Measurements from ENCODE around the gene STARD9. TPM values are rescaled to one million over a fixed set of nuclear protein-coding genes. Genes with fewer than 3 reads are reported as not detected.

STARD9 gene
- polyA plus RNA-seq, 3 donors: 8.9 to 16.1 (median 10.3) TPM

DNA sequence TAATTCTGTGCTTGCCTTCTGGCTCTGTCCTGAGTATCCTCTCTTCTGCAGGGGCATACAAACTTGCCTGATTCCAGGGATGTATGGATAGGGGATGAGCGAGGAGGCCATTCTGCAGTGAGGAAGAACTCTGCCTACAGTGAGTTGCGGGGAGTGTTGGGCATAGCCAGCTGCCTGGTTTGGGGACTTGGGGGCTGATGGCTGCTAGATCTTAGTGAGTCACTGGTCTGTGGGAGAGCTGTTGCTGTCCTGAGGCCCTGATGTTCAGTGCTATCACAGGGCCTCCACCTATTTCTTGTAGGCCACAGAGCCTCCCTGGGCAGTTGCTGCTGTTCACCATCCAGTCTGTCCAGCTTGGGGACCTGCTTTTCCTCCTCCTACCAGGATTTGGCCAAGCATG is 141.2 kb downstream of the STARD9 start:
- DNase-seq (ENCODE audit: extremely low read depth in 1 of 11, low read depth in 9 of 11, low spot score in 4 of 11): no peak

DNA sequence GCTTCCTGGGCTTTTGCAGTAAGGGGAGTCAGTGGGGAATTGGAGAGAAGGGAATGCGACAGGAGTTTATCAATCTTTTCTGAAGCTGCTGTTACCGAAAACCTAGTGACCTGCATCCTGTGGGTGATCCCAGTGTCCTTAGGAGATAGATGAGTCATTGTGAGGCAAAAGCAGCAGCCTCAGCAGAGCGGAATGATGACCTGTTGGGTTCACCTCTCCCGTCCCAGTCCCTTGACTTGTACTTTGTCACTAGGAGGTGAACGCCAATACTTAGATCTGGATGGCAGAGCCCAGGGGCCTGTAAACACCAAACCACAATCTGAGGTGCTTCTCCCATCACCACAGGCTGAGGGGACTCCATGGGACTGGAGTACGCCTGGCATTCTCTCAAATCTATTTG is 143.6 kb downstream of the STARD9 start:
- no peak for DNase-seq (ENCODE audit: extremely low read depth in 1 of 11, low read depth in 9 of 11, low spot score in 4 of 11)

DNA sequence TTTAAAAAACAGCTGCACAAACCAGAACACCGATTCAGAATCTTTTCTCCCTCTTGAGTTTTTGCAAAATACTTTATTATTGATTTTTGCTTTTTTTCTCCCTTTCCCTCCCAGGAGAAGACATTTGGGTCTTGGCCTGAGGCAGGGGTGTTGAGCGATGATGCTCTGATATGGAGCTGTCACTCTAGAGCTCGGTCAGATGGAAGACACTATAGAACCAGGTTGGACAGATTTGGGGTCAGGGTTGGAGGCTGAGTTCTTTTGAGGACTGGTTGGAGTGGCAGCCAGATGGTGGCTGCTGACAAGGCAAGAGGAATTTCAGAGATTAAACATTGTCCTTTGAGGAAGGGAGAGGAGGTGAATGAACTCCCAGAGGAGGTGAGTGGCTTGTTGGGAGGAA is 144.7 kb downstream of the STARD9 start:
- DNase-seq (ENCODE audit: extremely low read depth in 1 of 11, low read depth in 9 of 11, low spot score in 4 of 11): no peak

DNA sequence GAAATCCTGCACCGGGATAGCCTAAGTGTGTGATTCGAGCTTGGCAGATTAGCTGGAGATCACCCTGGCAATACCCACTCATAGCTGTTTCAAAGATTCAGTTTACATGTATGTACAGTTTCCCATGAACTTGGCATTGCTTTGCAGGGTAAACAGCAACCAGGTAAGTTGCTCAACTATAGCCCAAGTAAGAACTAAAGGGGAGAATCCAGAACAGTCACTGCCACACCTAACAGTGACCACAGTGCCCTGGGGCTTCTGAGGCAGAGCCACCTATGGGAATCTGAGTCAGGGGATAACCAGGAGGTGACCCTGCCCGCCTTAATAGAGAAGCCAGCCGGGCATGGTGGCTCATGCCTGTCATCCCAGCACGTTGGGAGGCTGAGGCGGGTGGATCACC is 145.6 kb downstream of the STARD9 start:
- DNase-seq (ENCODE audit: extremely low read depth in 1 of 11, low read depth in 9 of 11, low spot score in 4 of 11): no peak

DNA sequence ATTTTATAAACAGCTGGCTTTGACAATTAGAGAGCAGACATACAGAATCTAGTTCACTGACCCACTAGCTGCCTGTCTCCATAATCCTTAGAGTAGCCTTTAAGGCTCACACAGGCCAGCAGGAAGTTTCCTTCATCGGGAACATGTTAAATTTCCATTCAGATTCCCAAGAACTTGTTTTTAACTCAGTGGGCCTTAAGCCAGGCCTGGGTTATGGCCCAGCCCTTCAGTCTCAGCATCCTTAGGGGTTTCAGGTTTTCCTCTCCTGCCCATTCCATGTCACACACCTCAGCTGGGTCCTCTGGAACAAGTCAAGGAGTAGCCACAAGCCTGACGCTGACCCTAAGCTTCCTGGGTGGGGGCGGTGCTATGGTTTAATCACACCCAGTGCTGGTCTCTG is 146.5 kb downstream of the STARD9 start:
- no peak for DNase-seq (ENCODE audit: extremely low read depth in 1 of 11, low read depth in 9 of 11, low spot score in 4 of 11)

DNA sequence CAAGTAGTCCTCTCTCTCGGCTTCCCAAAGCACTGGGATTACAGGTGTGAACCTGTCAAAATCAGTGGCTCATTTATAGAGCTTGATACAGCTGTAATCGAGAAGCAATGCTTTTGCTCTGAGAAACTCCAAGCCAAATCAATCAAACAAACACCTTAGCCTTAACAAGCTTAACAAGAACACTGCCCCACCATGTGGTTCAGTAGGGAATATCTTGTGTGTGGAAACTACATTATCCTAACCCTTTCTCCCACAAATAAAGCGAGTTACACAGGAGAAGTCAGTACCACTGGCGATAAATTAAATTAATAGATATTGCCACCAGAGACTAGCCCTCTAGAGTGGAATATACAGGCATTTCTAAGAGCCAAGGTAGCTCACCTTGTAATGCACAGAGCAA is 147.7 kb downstream of the STARD9 start:
- no peak for DNase-seq (ENCODE audit: extremely low read depth in 1 of 11, low read depth in 9 of 11, low spot score in 4 of 11)

DNA sequence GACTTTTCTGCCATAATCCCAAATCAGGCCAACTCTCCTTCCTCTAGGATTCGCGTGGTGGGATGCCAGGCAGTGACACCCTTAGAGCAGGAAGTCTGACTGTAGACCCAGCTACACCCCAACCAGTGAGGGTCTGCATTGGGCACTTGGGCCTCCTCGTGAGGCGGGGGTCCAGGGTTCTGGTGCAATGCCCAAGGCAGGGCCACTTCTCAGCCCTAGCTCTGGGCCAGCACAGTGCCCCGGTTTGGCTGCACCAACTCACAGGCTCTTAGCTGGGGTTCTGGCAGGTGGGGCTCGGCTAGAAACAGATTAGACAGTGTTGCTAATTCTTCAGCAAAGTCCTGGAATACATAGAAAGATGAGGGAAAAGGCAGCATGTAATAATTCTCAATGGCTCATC is 148.9 kb downstream of the STARD9 start:
- no peak for DNase-seq (ENCODE audit: extremely low read depth in 1 of 11, low read depth in 9 of 11, low spot score in 4 of 11)

DNA sequence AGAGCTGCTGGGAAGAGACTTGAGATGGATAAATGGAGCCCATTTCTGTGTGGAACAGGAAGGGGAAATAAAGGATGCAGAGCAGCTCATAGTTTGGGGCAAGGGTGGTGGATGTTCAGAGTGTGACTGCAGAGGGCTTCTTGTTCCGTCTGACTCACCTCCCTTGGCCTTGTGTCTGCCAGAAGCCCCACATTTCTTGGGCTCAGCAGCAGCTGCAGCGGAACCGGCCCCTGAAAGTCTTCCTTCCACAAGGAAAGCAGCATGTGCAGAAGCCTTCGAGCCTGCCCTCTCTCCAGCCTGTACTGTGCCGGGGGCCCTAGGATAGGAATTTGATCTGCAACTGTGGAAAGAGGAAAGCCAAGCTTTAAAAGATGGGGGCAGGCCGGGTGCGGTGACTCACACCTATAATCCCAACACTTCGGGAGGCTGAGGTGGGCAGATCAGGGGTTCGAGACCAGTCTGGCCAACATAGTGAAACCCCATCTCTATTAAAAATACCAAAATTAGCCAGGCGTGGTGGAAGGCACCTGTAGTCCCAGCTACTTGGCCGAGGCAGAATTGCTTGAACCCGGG is 150.0 kb downstream of the STARD9 start:
- no peak for DNase-seq (ENCODE audit: extremely low read depth in 1 of 11, low read depth in 9 of 11, low spot score in 4 of 11)

DNA sequence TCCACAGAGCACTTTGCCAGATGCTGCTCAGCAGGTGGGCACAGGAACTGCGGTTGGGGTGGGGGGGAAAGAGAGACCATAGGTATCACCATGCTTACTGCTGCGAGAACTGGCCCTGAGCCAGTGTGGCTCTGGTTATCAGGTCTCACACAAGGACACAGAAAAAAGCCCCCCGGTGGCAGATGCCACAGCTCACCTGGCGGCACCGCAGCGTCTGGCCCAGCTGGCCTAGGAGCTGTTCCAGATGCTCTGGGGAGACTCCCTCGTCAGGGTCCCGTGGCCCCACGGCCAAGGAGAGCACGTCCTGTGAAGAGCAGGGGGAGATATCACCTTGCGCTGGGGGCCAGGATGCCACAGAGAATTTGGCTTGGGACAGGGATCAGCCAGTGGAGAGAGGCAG is 150.7 kb downstream of the STARD9 start:
- no peak for DNase-seq (ENCODE audit: extremely low read depth in 1 of 11, low read depth in 9 of 11, low spot score in 4 of 11)

DNA sequence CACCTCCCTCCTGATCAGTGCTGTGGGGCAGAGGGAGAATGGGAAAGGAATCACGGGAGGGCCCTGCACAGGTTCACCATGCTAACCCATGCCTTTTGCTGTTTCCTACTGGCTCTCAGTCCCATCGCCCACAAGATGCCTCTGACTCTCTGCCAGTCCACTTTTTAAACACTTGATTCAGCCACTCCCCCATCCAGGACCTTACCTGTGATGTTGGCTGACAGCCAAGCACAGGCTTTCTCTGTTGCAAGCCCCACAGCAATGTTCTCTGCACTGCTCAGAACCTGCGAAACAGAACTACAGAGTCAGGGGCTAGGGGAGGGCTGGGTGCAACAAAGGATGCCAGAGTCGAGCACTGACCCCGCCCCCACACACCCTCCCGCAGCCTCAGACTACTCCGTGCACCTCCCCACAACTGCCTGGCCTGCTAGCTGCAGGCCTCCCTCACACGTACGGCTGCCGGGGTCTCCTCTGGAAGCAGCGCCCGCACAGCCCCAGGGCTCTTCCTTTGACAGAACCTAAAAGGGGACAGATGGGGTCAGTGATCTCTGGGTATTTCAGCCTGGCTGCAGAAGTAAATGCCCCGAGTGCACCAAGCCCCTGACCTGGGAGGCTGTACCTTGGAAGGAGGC is 152.5 kb downstream of the STARD9 start:
- peak in 1 of 11 donors; percentile 8 for DNase-seq (ENCODE audit: extremely low read depth in 1 of 11, low read depth in 9 of 11, low spot score in 4 of 11)

DNA sequence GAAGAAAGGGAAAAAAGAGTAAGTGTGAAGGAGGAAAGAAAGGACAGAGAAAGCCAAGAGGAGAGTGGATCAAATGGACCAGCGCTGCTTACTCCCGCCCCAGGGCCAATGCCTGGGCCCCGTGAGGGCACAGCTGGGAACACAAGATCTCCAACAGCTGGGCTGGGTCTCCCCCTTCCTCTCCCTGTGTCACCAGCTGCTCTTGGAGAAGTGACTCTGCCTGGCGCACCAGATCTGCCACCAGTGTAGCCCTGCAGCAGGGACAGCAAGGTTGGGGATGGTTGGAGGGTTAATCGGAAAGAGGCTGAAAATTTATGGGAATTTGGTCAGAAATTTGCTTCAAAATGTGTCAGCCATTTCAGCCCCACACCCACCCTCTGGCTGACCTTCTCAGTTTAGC is 153.2 kb downstream of the STARD9 start:
- no peak for DNase-seq (ENCODE audit: extremely low read depth in 1 of 11, low read depth in 9 of 11, low spot score in 4 of 11)

DNA sequence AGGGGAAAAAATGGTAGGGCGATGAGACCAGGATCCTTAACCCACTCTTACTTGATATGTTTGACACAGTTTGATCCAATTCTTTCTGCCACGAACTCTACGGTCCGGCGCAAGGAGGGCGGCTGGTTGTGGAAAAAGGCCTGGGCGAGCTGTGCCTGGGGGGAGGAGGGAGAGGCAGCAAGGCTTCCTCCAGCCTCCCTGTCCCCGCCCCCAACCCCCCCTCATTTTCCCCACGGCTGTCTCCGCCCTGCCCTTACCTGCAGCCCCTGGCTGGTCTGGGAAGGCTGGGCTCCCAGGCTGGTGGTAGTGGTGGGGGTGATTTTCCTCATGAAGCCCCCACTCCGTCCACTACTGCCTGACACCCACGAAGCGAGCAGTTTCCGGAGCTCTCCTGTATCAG is 153.6 kb downstream of the STARD9 start:
- no peak for DNase-seq (ENCODE audit: extremely low read depth in 1 of 11, low read depth in 9 of 11, low spot score in 4 of 11)

DNA sequence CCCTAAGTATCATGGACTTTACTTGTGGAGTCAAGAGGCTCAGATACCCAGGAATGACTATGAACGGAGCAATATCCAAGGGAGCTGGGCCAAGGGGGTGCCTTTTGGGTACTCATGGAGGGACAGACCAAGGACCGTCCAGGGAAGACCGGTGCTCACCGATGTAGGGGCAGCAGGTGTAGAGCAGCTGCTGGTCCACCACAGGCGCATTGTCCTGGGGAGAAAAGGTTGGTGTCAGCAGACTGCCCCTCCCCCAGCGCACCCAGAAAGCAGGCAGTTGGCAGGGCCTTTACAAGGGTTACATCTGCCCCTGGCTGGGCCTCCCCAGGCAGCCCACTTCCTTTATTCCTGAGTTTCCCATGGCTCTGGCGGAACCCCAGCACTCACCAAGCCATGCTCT is 154.0 kb downstream of the STARD9 start:
- no peak for DNase-seq (ENCODE audit: extremely low read depth in 1 of 11, low read depth in 9 of 11, low spot score in 4 of 11)

DNA sequence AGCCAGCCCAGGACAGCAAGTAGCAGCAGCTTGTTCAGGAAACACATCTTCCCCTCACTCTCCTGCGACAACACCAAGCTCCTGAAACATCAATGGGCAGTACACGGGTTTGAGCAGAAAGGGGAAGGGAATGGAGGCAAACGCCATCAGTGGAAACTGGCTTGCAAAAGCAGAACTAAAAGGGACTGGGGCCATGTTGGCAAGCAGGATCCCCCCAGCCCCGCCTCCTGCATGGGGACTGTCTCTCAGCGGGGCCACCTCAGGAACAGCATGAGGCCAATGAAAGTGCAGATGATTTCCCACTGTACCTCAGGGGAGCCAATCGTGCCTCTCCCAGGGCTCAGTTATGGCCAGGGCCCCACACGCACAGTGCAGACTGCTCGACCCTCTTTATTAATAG is 154.7 kb downstream of the STARD9 start:
- no peak for DNase-seq (ENCODE audit: extremely low read depth in 1 of 11, low read depth in 9 of 11, low spot score in 4 of 11)

DNA sequence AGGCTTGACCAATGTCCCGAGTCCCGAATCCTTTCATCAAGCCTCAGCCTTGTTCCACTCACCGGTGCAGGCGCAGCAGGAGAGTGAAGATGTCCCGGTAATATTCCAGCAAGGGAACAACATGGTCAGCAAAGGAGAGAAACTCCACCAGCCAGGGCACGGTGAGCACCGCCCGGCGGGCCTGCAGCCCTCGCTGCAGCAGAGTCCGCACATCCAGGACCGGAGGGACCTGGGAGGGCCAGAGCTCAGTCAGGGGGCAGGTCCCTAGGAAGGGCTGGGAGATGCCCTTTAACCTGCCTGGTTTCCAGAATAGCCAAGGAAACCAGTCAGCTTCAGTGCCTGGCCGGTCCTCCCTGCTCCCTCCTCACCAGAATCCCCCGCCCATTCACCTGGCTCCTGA is 155.1 kb downstream of the STARD9 start:
- DNase-seq (ENCODE audit: extremely low read depth in 1 of 11, low read depth in 9 of 11, low spot score in 4 of 11): no peak

DNA sequence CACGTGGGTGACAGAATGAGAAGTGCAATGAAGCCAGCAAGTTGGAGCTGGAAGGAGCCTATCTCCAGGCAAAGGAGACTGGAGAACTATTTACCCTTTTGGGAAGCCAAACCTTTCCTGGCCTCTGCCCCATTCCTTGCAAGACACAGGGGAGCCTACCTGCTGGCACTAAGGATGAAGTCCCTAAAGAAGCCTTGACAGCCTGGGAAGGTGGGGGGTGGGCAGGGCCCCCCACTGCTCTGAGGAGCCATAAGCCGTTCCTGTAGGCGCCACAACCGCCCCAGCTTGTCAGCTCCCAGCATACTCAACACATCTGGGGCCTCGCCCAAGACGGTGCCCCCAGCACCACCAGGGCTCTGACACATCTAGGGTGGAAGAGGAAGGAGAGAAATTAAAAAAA is 156.1 kb downstream of the STARD9 start:
- no peak for DNase-seq (ENCODE audit: extremely low read depth in 1 of 11, low read depth in 9 of 11, low spot score in 4 of 11)

DNA sequence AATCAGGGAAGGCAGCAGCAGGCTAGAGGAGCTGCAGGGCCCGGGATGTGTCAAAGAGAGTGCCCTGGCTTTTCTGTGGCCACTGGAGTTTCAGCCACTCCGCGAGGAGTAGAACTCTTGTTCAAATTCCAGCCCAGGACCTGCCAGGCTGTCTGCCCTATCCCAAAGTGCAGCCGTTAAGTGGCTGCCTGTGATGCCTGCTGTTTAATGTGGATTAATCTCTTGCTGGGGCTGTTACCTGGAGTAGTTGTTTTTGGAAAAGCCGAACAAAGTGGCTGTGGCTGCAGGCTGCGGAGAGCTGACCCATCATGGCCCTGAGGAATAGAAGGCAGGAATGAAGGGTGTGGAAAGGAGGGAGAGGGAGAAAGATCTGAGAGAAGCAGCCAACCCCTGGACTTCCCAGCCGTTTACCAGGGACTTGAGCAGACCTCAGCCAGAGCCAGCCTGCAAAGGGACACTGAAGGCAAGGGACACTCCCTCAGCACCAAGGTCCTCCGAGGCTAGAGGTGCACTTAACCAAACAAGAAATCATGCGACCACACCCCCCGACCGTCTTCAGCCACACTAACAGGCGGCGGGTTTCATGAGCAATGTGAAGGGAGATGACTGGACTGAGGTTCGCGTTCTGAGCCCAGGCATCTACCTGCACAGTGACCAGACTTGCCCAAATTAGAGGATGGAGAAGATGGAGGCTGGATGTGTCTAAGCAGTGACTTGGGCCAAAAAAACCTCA is 156.9 kb downstream of the STARD9 start:
- DNase-seq (ENCODE audit: extremely low read depth in 1 of 11, low read depth in 9 of 11, low spot score in 4 of 11): no peak

DNA sequence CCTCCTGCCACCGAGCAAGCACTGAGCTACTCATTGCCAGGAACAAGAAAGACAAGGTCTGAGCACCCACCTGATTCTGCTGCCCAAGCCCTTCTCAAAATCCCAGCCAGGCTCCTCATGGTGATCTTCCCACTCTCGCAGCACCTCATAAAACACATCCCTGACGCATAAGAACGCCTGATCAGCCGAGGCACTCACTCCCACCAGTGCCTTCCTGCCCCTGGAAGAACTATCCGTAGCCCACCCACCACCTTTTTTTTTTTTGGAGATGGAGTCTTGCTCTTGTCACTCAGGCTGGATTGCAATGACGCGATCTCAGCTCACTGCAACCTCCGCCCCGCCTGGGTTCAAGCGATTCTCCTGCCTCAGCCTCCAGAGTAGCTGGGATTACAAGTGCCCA is 157.6 kb downstream of the STARD9 start:
- DNase-seq (ENCODE audit: extremely low read depth in 1 of 11, low read depth in 9 of 11, low spot score in 4 of 11): no peak

DNA sequence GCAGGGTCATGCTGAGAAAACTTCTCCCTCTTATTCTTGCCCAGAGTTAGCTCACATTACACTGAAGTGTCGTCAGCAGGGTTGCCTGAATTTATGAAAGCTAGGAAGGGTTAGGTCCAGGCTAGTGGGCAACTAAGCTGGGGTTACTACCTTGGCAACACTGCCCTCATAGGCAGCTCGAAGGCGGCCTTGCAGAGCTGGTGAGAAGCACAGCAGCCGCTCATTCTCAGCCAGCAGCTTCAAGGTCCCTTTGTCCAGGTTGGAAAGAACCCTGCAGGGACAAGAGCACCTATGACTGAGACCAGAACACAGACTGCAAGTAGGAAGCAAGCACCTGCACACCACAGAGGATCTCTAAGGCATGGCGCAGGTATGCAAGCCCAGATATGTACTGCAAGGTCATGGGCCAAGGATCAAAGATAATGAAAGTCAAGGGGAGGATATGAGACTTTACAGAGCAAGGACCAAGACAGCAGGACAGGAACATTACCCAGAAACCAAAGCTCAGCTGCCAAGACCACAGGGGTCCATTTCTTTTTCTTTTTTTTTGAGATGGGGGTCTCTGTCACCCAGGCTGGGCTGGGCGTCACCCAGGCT is 158.8 kb downstream of the STARD9 start:
- no peak for DNase-seq (ENCODE audit: extremely low read depth in 1 of 11, low read depth in 9 of 11, low spot score in 4 of 11)

DNA sequence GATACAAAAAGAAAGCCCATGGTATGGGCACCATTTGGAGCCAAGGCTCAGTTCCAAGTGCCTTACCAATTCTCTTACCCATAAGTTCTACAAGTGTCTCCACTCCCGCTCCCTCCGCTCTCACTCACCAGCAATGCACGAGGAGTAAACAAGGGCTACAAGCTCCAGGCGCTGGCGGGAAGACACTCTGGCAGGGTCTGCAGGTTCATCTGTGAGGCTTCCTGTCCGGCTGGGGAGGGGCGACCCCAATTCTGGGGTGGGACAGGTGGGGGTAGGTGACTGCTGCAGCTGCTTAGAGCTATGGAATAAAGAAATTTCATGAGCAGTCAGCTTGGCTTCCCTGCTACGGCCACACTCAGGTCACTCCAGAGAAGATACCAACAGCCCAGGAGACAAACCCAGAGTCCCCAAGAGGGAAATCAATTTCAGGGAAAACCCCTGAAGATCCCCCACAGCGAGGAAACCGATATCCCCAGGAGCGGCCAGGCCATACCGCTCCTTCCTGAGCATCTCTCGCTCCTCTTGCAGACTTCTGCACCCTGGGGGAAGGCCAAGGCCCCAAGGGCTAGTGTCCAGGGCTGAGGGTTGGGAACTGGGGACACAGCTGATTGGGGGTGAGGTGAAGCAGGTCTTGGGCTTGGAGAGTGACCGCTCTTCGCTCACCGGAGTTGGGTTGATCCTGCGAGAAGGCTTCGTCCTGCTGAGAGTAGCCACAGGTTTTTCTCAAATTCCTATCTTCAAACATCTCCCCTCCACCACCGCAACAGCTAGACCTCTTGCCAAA is 160.2 kb downstream of the STARD9 start:
- no peak for DNase-seq (ENCODE audit: extremely low read depth in 1 of 11, low read depth in 9 of 11, low spot score in 4 of 11)
